HG03039 (cell line): ENCODE data around the gene MTMR6.
A peak's percentile ranks its signal among the peaks of the same experiment; 100 is the strongest.
"Not testable (repeated sequence)": the region's sequence is repeated elsewhere in the genome, so short reads cannot be mapped to it uniquely, and the experiment has no call there.

ENCODE experiments used
- ATAC-seq: cut with Tn5 transposase; IDR thresholded peaks from one replicate; pipeline ENCODE4 v1.9.1; 2021; ENCODE audit warnings: mild to moderate bottlenecking, moderate library complexity; ENCODE audit not compliant: unreplicated experiment

Gene MTMR6

DNA sequence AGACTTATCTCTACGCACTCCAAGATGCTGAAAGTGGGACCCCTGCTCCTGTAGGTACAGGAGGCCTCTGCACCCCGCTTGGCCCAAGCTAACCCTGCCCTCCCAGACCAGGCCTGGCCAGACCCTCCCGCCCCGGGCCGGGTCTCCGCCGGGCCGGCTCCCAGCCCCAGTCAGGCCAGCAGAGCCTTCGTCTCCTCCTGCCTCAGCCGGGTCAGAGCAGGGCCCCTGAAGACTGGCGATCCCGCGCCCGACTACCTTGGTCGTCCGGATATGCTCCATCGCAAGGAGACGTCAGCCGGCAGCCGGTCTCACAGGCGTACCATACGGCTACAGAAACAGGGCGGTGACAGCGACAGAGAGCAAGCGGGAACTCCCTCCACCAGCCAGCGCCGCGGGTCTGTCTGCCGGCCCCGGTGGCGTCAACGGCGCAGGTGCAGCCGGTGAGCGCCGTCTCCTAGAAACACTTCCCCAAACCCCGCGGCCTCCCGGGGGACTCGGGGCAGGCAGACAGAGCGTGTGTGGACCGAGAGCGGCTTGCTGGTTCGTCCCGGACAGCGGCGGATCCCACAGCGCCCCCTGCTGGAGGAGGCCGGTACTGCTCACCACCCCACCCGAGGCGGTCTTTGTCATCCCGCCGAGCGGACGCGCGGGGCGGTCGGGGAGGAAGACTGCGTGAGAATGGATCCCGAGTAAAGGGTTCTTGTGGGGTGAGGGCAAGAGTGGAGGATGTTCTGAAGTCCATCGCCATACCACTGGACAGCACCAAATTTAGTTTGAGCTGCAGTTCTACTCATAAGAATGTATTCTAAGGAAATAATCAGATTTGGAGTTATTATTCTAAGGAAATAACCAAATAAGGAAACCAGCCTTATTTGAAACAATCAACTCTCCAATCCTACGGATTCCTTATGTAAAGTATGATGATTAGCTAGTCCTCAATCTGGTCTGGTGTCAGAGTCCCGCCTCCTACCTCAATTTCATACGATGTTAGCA is at the start of gene MTMR6:
MTMR6 (minus strand) TSS at position 520 of the 993 bp plus-strand sequence; CDS start at position 279, 241 bp downstream.
- peak; percentile 97 for ATAC-seq

GRCh38 chr13:25335856-25336255 is 48.6 kb upstream of the MTMR6 start:
- ATAC-seq = no peak

GRCh38 chr13:25330541-25330940 is 43.3 kb upstream of the MTMR6 start:
- no peak for ATAC-seq

GRCh38 chr13:25329706-25330105 is 42.4 kb upstream of the MTMR6 start:
- ATAC-seq = no peak

DNA sequence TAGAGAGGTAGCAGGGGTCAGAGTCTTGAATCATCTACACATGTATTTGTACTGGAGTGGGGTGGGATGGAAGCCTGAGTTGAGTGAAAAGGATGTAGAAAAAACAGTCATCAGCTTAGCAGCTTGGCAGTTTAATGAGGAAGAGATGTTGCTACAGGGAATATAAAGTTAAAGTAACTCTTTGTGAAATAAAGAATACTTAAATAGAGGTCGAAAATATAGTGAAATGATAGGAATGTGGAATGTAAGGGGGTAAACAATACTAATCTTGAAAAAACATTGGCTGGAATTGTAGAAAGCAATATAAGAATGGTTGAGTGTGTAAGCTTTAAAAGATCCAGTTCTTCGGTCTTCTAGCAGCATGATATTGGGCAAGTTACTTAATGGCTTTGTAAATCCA is 36.8 kb upstream of the MTMR6 start:
- no peak for ATAC-seq

DNA sequence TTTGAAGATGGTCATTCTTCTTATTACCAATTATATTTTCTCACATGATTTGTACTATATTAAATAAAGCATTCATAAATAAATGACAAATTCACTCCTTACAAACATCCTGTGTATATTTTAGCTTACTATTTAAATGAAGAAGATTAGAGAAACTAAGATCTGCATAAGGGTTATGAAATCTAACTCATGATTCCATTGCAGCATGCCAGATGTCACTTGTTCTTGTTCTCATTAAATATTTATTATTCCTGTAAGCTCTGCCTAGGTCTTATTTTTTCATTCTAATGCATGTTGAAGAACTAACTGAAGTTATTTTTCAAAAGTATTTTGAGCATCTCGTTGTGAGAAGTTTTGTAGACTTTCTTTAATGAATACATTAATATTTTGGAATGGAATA is 32.5 kb upstream of the MTMR6 start:
- ATAC-seq = no peak

DNA sequence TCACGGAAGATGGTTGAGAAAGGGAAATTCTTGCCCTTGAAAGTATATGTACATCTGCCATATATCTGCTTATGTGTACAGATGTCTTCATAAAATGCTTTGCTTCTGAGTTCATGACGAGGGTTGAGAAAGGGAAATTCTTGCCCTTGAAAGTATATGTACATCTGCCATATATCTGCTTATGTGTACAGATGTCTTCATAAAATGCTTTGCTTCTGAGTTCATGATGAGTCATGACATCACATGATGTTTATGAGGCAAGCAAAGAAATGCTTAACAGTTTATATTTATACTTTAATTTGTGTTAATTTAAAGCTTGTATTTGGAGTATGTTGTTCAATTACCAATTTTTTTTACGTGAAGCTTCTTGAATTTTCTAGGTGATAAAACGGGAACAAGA is 31.7 kb upstream of the MTMR6 start:
- ATAC-seq = not testable (repeated sequence)

GRCh38 chr13:25310891-25311290 is 23.6 kb upstream of the MTMR6 start:
- ATAC-seq = no peak

GRCh38 chr13:25306671-25307464 is 19.6 kb upstream of the MTMR6 start:
- no peak for ATAC-seq

GRCh38 chr13:25302121-25302520 is 14.8 kb upstream of the MTMR6 start:
- no peak for ATAC-seq

DNA sequence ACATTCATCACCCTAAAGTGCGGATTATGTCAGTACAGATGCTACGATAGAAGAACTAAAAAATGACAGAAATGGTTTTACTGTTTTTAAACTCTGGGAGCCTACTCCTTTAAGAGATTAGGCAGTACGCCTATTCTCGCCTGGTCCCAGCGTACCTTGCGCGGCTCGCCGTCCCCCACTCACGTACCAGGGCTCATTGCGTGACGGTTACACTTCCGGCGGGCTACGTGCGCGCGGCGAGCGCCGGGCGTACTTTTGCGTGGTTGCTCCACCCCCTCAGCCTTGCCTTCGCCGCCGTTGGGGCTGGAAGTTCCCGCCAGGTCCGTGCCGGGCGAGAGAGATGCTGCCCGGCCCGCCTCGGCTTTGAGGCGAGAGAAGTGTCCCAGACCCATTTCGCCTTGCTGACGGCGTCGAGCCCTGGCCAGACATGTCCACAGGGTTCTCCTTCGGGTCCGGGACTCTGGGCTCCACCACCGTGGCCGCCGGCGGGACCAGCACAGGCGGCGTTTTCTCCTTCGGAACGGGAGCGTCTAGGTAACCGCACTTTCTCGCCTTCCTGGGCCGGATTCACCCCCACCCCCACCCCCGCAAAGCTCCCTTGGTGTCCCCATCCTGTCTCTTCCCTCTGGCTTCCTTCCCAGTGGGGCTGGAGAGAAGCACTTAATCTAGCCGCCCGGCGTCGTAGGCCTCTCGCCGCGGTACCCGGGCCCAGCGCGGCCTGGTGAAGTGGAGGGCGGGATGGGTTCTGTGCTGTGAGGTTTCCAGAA is 14.2 kb upstream of the MTMR6 start, which contains the start of gene NUP58:
NUP58 (plus strand) TSS at position 279 of the 767 bp plus-strand sequence; CDS start at position 428, 149 bp downstream.
- ATAC-seq = peak; percentile 99

- peak; percentile 11 for ATAC-seq
Observed at GRCh38 chr13:25300861-25301346, 13.6 kb upstream of the MTMR6 start.

GRCh38 chr13:25295701-25296100 is 8.4 kb upstream of the MTMR6 start:
- ATAC-seq = no peak

GRCh38 chr13:25295228-25295627 is 7.9 kb upstream of the MTMR6 start:
- ATAC-seq = no peak

DNA sequence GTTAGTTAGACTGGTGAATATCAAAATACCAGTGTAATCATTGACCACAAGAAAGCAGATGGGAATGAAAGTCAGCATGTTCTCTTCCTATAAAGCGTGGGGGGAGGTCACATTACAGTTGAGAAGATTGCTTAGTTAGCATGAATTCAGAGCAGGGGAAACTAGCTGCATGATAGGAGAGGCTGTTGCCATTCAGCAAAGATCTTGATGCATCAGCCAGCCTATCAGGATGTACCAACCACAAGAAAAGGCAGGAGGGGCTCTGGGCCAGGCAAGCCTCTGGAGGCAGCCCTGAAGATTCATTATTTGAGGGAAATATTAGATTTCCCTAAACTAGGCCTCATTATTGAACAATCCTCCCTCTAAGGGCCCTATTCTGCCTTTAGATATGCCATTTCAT is 5.0 kb upstream of the MTMR6 start:
- ATAC-seq = no peak

DNA sequence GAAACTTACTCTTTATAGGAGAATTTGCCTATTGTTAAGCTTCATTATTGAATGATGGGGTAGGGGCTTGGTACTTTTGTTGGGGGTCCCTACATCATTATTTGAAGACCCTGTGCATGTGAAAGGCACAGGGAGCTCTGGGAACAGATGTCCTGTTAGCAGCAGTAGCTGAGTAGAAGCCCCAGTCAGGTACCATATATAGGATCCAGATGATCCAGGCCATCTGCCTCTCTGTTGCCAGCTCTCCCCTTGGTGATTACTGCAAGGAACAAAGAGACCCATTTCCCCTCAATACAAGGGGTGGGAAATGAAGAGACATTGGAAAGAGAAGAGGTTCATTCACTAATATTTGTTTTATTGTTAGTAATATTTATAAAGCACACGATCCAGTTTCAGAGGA is 4.4 kb upstream of the MTMR6 start:
- no peak for ATAC-seq

DNA sequence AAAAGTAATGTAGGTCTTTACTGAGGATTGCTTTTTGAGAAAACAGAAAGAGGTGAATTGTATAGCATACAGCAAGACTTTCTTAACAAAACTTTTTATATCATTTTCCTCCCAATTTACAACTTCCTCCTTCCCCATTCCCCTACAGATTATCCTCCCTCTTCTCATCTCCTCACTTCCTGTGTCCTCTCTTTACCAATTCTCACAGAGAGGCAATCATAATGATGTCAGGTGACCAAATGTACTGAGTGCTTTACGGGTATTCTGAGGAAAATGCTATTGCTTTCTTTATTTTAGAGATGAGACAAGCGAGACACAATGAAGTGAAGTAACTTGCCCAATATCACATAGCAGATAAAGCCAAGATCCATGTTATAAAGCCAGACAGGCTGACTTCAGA is 1.7 kb upstream of the MTMR6 start:
- ATAC-seq = no peak

DNA sequence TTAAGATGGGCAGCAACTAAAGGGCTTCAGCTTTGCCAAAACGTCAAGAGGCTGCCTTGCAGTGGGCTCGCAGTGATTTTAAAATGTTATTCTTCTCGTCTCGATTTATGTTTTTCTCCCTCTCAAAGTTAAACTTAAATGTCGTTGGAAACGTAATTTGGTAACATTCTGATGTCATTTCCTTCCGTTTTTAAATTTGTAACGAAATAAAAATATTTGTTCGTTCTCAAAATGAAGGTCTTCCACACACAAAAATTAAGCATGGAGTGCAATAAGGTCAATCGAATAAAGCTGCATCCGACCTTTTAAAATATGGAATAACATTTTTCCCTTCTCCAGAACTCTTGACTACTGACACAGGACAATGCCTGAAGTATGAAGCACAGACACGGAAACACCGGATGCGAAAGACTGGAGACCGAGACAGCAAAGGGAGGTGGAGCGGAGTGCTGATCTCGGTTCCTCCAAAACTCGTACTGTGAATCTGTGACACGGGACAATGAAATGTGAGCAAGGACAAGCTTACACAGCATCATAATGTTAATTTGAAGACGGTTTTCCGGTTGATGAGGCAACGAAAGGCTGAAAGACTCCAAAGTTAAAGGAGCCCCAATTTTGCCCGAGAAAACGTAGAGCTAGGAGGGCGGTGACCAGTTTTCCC is 850 bp downstream of the MTMR6 start:
- no peak for ATAC-seq

DNA sequence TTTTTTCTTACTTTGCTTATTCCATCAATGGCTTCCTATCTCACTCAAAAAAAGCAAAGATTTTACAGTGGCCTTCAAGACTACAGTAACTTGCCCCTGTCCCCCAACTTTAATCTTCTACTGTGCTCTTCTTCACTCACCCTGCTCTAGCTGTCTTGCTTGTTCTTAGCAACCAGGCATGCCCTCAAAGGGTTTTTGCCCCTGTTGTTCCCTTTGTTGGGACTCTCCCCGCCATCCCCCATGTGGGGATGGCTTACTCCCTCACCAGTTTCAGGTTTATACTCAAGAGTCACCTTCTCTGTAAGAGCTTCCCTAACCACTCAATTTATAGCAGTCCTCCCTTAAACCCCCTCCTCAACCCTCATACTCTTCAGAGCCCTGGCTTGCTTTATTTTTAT is 5.4 kb downstream of the MTMR6 start:
- peak; percentile 34 for ATAC-seq
